Transverse colon (tissue), 4 donors: ENCODE measurements around the gene SPOCK3.
"Not testable (repeated sequence)": the region's sequence is repeated elsewhere in the genome, so short reads cannot be mapped to it uniquely, and the experiment has no call there.

ENCODE experiments used
- CTCF ChIP-seq, 5 experiments: fragments of 200-600 bp in 3 of 5; fragments of 450-650 bp in 2 of 5; sonication (generic) in 3 of 5; IDR thresholded peaks; 1 replicate in 2 of 5; 2 replicates in 3 of 5; pipeline ENCODE4 v1.5.1; 2016 to 2017; ENCODE audit warnings: antibody characterized with exemption in 5 of 5, inconsistent platforms in 3 of 5, mild to moderate bottlenecking in 2 of 5, moderate library complexity in 1 of 5
- POLR2A ChIP-seq: fragments of 450-650 bp; IDR thresholded peaks from one replicate; pipeline ENCODE4 v1.6.1; 2016; ENCODE audit warnings: antibody characterized with exemption, mild to moderate bottlenecking, moderate library complexity
- POLR2AphosphoS5 ChIP-seq, 3 donors: sonication (generic); formaldehyde crosslinking; IDR thresholded peaks; one replicate each; pipeline ENCODE4 v1.6.1; 2016; ENCODE audit warnings: antibody characterized with exemption in 3 of 3

GRCh38 chr4:166850398-166850797, 383.9 kb downstream of the SPOCK3 start:
- not testable (repeated sequence) for TF ChIP-seq POLR2A; CTCF (IDR thresholded peaks at IDR 0.05); POLR2AphosphoS5 (IDR thresholded peaks at IDR 0.05)
